Thymus (tissue), 11 donors: ENCODE data around the gene DHODH. TPM values are rescaled to one million over a fixed set of nuclear protein-coding genes. Genes with fewer than 3 reads are reported as not detected.

ENCODE experiments used
- DNase-seq, 9 donors: peaks; one replicate each; pipeline ENCODE4 v3.0.0-alpha.2; 2013; ENCODE audit warnings: low spot score in 9 of 9, low read depth in 6 of 9, missing footprints in 1 of 9
- H3K27ac ChIP-seq, 2 donors: one replicate each; pipeline ENCODE4 v1.5.1; 2013; ENCODE audit warnings: control low read depth in 1 of 2, low read depth in 1 of 2, low read length in 1 of 2, mild to moderate bottlenecking in 1 of 2, moderate library complexity in 1 of 2
- H3K27me3 ChIP-seq, 2 donors: one replicate each; pipeline ENCODE4 v1.5.1; 2013; ENCODE audit warnings: low read length in 1 of 2; ENCODE audit not compliant: control insufficient read depth in 2 of 2, insufficient read depth in 1 of 2
- H3K36me3 ChIP-seq, 2 donors: one replicate each; pipeline ENCODE4 v1.5.1; 2013; ENCODE audit warnings: low read length in 1 of 2, mild to moderate bottlenecking in 1 of 2, moderate library complexity in 1 of 2; ENCODE audit not compliant: control insufficient read depth in 2 of 2, insufficient read depth in 2 of 2
- H3K4me1 ChIP-seq, 2 donors: one replicate each; pipeline ENCODE4 v1.5.1; 2013; ENCODE audit warnings: low read length in 2 of 2; ENCODE audit not compliant: control insufficient read depth in 2 of 2, insufficient read depth in 2 of 2
- H3K4me3 ChIP-seq, 2 donors: one replicate each; pipeline ENCODE4 v1.5.1; 2013; ENCODE audit warnings: low read length in 2 of 2, control low read depth in 1 of 2, mild to moderate bottlenecking in 1 of 2
- H3K9me3 ChIP-seq, 2 donors: one replicate each; pipeline ENCODE4 v1.5.1; 2013; ENCODE audit warnings: low read length in 1 of 2, mild to moderate bottlenecking in 1 of 2; ENCODE audit not compliant: control insufficient read depth in 2 of 2, insufficient read depth in 1 of 2
- WGBS: extraction: QIAGEN DNeasy Blood & Tissue Kit; methylation state at CpG from one replicate; pipeline ENCODE4 v1.1.7; 2013; 5-methylcytosine and 5-hydroxymethylcytosine counted together
- polyA plus RNA-seq: library from polyadenylated mRNA; stranded (reverse); fragments of 200-250 nt; gene quantifications from one replicate; pipeline ENCODE4 v1.2.3, GENCODE V29; 2013
- total RNA-seq: library from RNA; stranded (reverse); fragments of 120-200 nt; gene quantifications from one replicate; pipeline ENCODE4 v1.2.4, GENCODE V29; 2013
- donor health status: healthy.

Gene DHODH
- total and polyA plus RNA-seq, 2 donors: 5.4 to 6.3 TPM

- Histone ChIP-seq H3K27ac (no peak overlapping the region), H3K9me3 (no peaks in the 10 kb centered on the region), H3K4me1 (no peaks in the 10 kb centered on the region), H3K4me3 (no peak overlapping the region), H3K27me3 (no peaks in the 10 kb centered on the region), H3K36me3 (peaks cover 26 to 28% of the 10 kb centered on the region in 2 donors)
- WGBS: 96% methylated on average over 10 of the region's 10 CpGs
- DNase-seq: no peak
These were observed 15.4 kb downstream of the DHODH start for GRCh38 chr16:72023962-72024361.

- no peaks in the 10 kb centered on the region for H3K4me1 ChIP-seq
- WGBS: 91% methylated on average over 6 of the region's 6 CpGs
- H3K9me3 ChIP-seq: no peaks in the 10 kb centered on the region
- no peak for DNase-seq
- H3K27ac ChIP-seq: no peak overlapping the region
- H3K27me3 ChIP-seq: no peaks in the 10 kb centered on the region
- H3K36me3 ChIP-seq: peaks cover 26 to 28% of the 10 kb centered on the region in 2 donors
- H3K4me3 ChIP-seq: no peak overlapping the region
These were observed 16.4 kb downstream of the DHODH start for GRCh38 chr16:72024862-72025382.

- no peak for DNase-seq
- 97% methylated on average over 19 of the region's 19 CpGs for WGBS
- H3K4me3 ChIP-seq: no peak overlapping the region
- peaks cover 26 to 28% of the 10 kb centered on the region in 2 donors for H3K36me3 ChIP-seq
- H3K27me3 ChIP-seq: no peaks in the 10 kb centered on the region
- no peaks in the 10 kb centered on the region for H3K4me1 ChIP-seq
- no peaks in the 10 kb centered on the region for H3K9me3 ChIP-seq
- no peak overlapping the region for H3K27ac ChIP-seq
These were observed 17.0 kb downstream of the DHODH start for GRCh38 chr16:72025404-72026114.

- Histone ChIP-seq H3K4me1 (no peaks in the 10 kb centered on the region), H3K36me3 (peaks cover 17 to 27% of the 10 kb centered on the region in 2 donors), H3K27me3 (no peaks in the 10 kb centered on the region), H3K4me3 (no peak overlapping the region), H3K9me3 (no peaks in the 10 kb centered on the region), H3K27ac (no peak overlapping the region)
- over 99% methylated on average over 6 of the region's 6 CpGs for WGBS
- DNase-seq: no peak
These were observed 19.3 kb downstream of the DHODH start for GRCh38 chr16:72027669-72028378.

GRCh38 chr16:72029567-72030271 is 21.2 kb downstream of the DHODH start:
- no peaks in the 10 kb centered on the region for H3K9me3 ChIP-seq
- WGBS: 87% methylated on average over 7 of the region's 7 CpGs
- no peaks in the 10 kb centered on the region for H3K4me1 ChIP-seq
- H3K36me3 ChIP-seq: peaks cover 7 to 17% of the 10 kb centered on the region in 2 donors
- H3K27ac ChIP-seq: no peak overlapping the region
- H3K4me3 ChIP-seq: no peak overlapping the region
- DNase-seq: no peak
- no peaks in the 10 kb centered on the region for H3K27me3 ChIP-seq

DNA sequence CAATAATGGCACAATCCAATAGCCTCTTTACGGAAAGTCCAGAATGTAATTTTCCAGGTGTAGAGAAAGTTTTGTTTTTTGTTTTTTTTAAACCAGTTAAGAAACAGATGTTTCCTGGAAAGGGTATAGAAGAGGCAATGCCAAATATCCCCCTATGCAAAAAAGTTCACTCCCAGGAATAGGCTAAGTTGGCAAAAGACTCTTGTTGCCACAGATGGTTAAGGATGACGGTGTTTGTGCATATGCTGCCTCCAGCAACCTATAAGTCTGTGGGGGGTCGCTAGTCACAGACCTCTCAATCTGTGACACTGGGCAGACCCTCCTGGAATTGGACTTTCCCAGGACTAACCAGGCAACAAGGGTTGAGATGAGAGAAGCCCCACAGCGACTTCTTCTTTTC is 24.9 kb downstream of the DHODH start:
- WGBS: 96% methylated on average over 4 of the region's 4 CpGs
- Histone ChIP-seq H3K9me3 (no peaks in the 10 kb centered on the region), H3K4me1 (no peaks in the 10 kb centered on the region), H3K4me3 (no peak overlapping the region), H3K27me3 (no peaks in the 10 kb centered on the region), H3K36me3 (peaks cover 0 to 3% of the 10 kb centered on the region in 2 donors), H3K27ac (no peak overlapping the region)
- no peak for DNase-seq

GRCh38 chr16:72036098-72036497 is 27.6 kb downstream of the DHODH start:
- no peak for DNase-seq
- H3K27ac ChIP-seq: no peak overlapping the region
- peaks cover 0 to under 1% of the 10 kb centered on the region in 2 donors for H3K36me3 ChIP-seq
- no peaks in the 10 kb centered on the region for H3K4me1 ChIP-seq
- H3K9me3 ChIP-seq: no peaks in the 10 kb centered on the region
- no peaks in the 10 kb centered on the region for H3K27me3 ChIP-seq
- WGBS: 92% methylated on average over 5 of the region's 5 CpGs
- H3K4me3 ChIP-seq: no peak overlapping the region

DNA sequence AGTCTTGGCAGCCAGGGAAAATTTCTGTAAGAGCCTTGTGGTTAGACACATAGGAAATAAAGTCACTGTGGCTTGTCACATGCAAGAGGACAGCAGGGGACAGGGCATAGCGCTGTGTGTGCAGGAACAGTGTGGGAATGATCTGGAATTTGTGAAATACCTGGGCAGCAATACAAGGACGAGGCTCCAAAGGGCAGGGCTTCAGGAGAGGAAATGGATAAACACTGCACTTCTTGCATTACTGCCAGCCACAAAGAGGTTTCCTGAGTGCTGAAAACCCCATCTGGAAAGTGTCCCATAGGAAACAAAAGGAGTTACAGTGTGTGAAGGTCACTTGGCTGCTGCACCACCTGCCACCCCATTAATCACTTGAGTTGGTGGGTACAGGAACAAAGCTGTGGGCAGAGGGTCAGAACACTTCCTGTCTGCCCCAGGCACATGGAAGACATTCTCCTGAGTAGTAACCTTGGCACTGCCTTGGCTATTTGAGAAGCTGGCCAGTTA is 33.7 kb downstream of the DHODH start:
- Histone ChIP-seq H3K4me1 (no peaks in the 10 kb centered on the region), H3K27ac (no peak overlapping the region), H3K9me3 (no peaks in the 10 kb centered on the region), H3K4me3 (no peak overlapping the region), H3K36me3 (peaks cover 0 to 11% of the 10 kb centered on the region in 2 donors), H3K27me3 (no peaks in the 10 kb centered on the region)
- DNase-seq: no peak
- WGBS: 79% methylated on average over 2 of the region's 2 CpGs

DNA sequence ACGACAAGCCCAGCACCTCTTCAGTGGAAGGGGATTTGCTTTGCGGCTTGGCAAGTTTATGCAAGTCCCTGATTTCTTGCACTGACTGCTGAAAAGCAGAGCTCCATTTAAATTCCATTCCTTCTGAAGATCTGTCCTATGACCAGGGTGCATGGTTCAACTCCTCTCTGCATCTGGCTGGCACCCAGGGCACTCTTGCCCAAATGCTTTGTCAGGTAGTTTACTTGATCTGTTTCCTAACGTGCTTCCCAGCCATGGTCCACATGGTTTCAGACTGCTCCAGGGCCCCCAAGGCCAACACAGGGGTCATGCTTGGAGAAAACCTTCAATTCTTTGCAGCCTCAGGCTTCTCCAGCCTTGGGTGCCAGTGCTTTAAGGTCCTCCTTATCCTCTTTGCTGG is 34.5 kb downstream of the DHODH start:
- H3K9me3 ChIP-seq: no peaks in the 10 kb centered on the region
- no peaks in the 10 kb centered on the region for H3K4me1 ChIP-seq
- peaks cover 0 to 11% of the 10 kb centered on the region in 2 donors for H3K36me3 ChIP-seq
- H3K4me3 ChIP-seq: no peak overlapping the region
- WGBS: 62% methylated on average over 3 of the region's 3 CpGs
- no peak for DNase-seq
- no peaks in the 10 kb centered on the region for H3K27me3 ChIP-seq
- no peak overlapping the region for H3K27ac ChIP-seq
